OCI-LY7 (cell line): Measurements from ENCODE around the gene SCYGR7.
A peak's percentile ranks its signal among the peaks of the same experiment; 100 is the strongest.
"Not testable (repeated sequence)": the region's sequence is repeated elsewhere in the genome, so short reads cannot be mapped to it uniquely, and the experiment has no call there.

Source experiments
- EZH2phosphoT487 ChIP-seq: fragments of 200-600 bp; sonication (generic); IDR thresholded peaks from 2 replicates; pipeline ENCODE4 v1.6.1; 2018; ENCODE audit warnings: low read depth, borderline replicate concordance, mild to moderate bottlenecking, mixed run types, antibody characterized with exemption, low read length, moderate library complexity, mixed read lengths
- TF ChIP-seq, protein P1 (sequence below): fragments of 200-600 bp; sonication (generic); conservative IDR thresholded peaks from 2 replicates; pipeline ENCODE4 v1.5.1; 2014; ENCODE audit warnings: mild to moderate bottlenecking, antibody characterized with exemption, low read length, moderate library complexity, mixed read lengths

DNA sequence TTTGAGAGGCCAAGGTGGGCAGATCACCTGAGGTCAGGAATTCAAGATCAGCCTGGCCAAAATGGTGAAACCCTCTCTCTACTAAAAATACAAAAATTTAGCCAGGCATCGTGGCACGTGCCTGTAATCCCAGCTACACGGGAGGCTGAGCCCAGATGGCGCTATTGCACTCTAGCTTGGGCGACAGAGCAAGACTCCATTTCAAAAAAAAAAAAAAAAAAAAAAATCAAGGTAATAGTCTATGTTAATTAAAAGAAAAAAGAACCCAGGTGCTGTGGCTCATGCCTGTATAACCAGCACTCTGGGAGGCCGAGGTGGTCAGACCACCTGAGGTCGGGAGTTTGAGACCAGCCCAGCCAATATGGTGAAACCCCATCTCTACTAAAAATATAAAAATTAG is 12.6 kb downstream of the SCYGR7 start:
- TF ChIP-seq, protein P1, sequence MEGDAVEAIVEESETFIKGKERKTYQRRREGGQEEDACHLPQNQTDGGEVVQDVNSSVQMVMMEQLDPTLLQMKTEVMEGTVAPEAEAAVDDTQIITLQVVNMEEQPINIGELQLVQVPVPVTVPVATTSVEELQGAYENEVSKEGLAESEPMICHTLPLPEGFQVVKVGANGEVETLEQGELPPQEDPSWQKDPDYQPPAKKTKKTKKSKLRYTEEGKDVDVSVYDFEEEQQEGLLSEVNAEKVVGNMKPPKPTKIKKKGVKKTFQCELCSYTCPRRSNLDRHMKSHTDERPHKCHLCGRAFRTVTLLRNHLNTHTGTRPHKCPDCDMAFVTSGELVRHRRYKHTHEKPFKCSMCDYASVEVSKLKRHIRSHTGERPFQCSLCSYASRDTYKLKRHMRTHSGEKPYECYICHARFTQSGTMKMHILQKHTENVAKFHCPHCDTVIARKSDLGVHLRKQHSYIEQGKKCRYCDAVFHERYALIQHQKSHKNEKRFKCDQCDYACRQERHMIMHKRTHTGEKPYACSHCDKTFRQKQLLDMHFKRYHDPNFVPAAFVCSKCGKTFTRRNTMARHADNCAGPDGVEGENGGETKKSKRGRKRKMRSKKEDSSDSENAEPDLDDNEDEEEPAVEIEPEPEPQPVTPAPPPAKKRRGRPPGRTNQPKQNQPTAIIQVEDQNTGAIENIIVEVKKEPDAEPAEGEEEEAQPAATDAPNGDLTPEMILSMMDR = peak; percentile 37; the same call in 1 of the 2 replicates
- TF ChIP-seq EZH2phosphoT487 = not testable (repeated sequence)
